WTC11 (cell line): ENCODE measurements around the gene MSI2.

ENCODE experiments used
- CREB1 ChIP-seq: sonication (generic); formaldehyde crosslinking; IDR thresholded peaks from 2 replicates; pipeline ENCODE4 v1.8.0; 2023; ENCODE audit warnings: mild to moderate bottlenecking, missing genetic modification reagents
- ELF4 ChIP-seq: sonication (generic); formaldehyde crosslinking; IDR thresholded peaks from 2 replicates; pipeline ENCODE4 v1.8.1; 2022; ENCODE audit warnings: low read depth, mild to moderate bottlenecking, moderate library complexity, missing genetic modification reagents
- ETV6 ChIP-seq: sonication (generic); formaldehyde crosslinking; IDR thresholded peaks from 2 replicates; pipeline ENCODE4 v1.8.1; 2022; ENCODE audit warnings: mild to moderate bottlenecking, missing genetic modification reagents
- NFYB ChIP-seq: sonication (generic); formaldehyde crosslinking; conservative IDR thresholded peaks from 2 replicates; pipeline ENCODE4 v1.8.0; 2022; ENCODE audit warnings: low read depth, missing genetic modification reagents
- TF ChIP-seq, protein P1 (sequence below): fragments of 250-450 bp; sonication (Bioruptor Pico); conservative IDR thresholded peaks from 2 replicates; pipeline ENCODE4 v1.9.0; 2021; ENCODE audit warnings: mild to moderate bottlenecking

- TF ChIP-seq, protein P1, sequence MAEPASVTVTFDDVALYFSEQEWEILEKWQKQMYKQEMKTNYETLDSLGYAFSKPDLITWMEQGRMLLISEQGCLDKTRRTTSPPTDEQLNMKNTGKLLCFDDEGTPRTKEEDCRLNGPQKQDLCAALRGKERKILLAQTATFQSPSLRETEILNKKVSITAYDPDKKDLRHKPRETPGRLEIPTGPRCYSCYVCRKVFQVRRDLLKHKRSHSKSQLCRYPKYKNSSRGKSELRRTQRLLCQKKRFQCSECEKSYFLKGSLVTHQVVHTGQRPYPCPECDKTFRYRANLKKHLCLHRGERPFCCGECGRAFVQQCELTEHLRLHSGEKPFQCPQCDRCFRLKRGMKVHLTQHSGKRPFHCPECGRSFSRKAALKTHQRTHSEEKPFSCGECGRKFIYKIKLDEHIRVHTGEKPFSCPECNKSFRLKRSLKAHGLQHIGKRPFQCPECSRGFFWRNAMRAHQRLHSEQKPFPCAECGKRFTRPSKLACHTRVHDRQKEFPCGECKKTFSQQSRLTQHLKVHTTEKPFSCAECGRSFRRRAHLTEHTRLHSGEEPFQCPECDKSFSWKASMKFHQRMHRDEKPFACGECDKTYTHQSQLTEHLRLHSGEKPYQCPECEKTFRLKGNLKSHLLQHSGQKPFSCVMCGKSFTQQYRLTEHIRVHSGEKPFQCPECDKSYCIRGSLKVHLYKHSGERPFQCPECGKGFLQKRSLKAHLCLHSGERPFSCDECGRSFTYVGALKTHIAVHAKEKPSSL (CRISPR knock-in tag), result no peak
- TF ChIP-seq CREB1 (CRISPR knock-in tag), result no peak
- TF ChIP-seq ELF4 (CRISPR knock-in tag), result no peak
- TF ChIP-seq ETV6 (CRISPR knock-in tag), result no peak
- no peak for TF ChIP-seq NFYB (CRISPR knock-in tag)
Measured at GRCh38 chr17:57362797-57363556, 106.7 kb downstream of the MSI2 start.
